A549 (cell line): ENCODE measurements around the gene NCOA6.

Source experiments
- CTCF ChIP-seq: fragments of >200 bp; sonication (Bioruptor Twin); formaldehyde crosslinking; IDR thresholded peaks from 3 replicates; pipeline ENCODE4 v1.5.1; 2016
- HDAC2 ChIP-seq: fragments of 200-600 bp; sonication (generic); IDR thresholded peaks from 2 replicates; pipeline ENCODE4 v1.6.1; 2016
- HOXA7 ChIP-seq: fragments of 250-450 bp; sonication (Bioruptor Pico); IDR thresholded peaks from 2 replicates; pipeline ENCODE4 v1.5.0; 2020; ENCODE audit warnings: mild to moderate bottlenecking, moderate library complexity
- JUNB ChIP-seq: fragments of >200 bp; sonication (Bioruptor Twin); formaldehyde crosslinking; IDR thresholded peaks from 2 replicates; pipeline ENCODE4 v1.6.1; 2016
- POLR2A ChIP-seq: IDR thresholded peaks from 2 replicates; pipeline ENCODE4 v1.6.1; 2012; ENCODE audit warnings: mild to moderate bottlenecking, low read length
- RAD21 ChIP-seq, 2 experiments: fragments of >200 bp in 1 of 2; sonication (Bioruptor Twin) in 1 of 2; formaldehyde crosslinking in 1 of 2; IDR thresholded peaks in 1 of 2; conservative IDR thresholded peaks in 1 of 2; 2 replicates in 1 of 2; 3 replicates in 1 of 2; pipeline ENCODE4 v1.6.1; 2012 to 2018; ENCODE audit warnings: inconsistent platforms in 1 of 2
- REST ChIP-seq: fragments of 200-600 bp; sonication (generic); IDR thresholded peaks from 2 replicates; pipeline ENCODE4 v1.6.1; 2016; ENCODE audit warnings: antibody characterized with exemption, mild to moderate bottlenecking, moderate library complexity
- RFX5 ChIP-seq: fragments of 450-650 bp; IDR thresholded peaks from 2 replicates; pipeline ENCODE4 v1.7.1; 2014; ENCODE audit warnings: antibody characterized with exemption, mild to moderate bottlenecking, moderate library complexity

GRCh38 chr20:34748709-34749108, 76.7 kb downstream of the NCOA6 start:
- no peak for TF ChIP-seq RAD21 (conservative IDR thresholded peaks at IDR 0.05 in 1 of 2, IDR thresholded peaks at IDR 0.05 in 1 of 2)
- TF ChIP-seq JUNB: no peak
- TF ChIP-seq CTCF: no peak
- no peak for TF ChIP-seq HOXA7 (CRISPR knock-in tag)
- TF ChIP-seq REST: no peak
- TF ChIP-seq RFX5: no peak
- TF ChIP-seq POLR2A: no peak
- TF ChIP-seq HDAC2: no peak
